Activated T-cell treated with anti-CD3 and anti-CD28 coated beads for 1 hour (primary cell): ENCODE measurements around the gene MAEA.

ENCODE experiments used
- DNase-seq: peaks from one replicate; pipeline ENCODE4 v3.0.0-alpha.2; 2020; ENCODE audit warnings: low read depth

The MAEA gene

DNA sequence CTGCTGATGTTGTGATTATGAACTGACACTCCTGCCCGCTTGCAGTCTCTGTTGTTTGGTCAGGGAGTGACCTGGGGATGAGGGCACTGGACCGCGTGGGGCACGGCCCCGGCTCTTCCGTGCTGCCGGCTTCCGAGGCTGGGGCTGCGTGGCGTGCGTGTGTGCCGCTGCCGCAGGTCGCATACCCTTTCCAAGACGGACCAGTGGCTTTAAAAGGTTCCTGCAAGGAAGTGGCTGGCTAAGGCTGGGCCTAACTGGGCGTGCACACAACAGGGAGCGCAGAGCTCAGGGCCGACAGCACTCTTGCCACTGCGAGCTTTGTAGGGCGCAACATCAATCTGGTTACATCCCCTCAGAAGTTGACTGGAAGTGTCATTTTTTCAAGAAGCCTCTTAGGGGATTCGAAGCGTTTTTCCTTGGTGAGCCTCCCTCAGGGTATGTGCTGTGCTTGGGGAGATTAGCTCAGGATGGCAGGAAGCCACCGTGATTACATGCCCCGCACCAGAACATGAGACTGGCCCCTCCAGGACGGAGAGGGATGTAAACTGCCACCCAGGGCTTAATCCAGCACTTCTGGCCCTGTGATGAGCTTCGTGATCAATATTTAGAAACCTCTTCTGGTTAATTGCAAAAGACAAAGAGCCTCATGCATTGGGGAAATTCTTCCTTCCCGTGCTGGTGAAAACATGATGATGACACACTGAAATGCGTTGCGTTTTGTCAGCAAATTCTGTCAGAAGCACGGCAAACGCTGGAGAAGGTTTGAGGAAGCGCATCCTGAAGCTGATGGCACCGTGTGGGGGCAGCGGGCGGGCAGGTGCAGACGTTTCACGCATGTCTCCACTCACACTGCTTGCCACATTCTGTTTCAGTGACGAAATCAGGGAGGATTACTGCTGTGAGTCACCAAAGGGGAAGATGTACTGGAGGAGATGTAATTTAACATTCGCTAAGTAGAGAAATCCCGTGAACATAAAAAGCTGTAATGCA, 11.1 kb downstream of the MAEA start:
- DNase-seq = no peak

DNA sequence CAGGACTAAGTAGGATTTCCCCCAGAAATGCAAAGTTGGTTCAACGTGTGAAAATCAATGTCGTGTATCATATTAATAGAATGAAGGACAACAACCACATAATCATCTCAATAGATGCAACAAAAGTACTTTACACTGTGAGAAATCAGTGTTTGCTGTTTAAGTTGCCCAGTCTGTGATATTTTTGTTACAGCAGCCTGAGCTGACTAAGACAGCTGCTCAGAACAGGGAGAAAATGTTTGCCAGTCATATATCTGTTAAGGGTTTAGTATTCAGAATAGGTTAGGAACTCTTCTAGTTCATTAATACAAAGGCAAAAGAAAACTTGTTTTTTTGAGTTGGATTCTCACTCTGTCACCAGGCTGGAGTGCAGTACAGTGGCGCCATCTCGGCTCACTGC, 12.5 kb downstream of the MAEA start:
- DNase-seq = no peak

DNA sequence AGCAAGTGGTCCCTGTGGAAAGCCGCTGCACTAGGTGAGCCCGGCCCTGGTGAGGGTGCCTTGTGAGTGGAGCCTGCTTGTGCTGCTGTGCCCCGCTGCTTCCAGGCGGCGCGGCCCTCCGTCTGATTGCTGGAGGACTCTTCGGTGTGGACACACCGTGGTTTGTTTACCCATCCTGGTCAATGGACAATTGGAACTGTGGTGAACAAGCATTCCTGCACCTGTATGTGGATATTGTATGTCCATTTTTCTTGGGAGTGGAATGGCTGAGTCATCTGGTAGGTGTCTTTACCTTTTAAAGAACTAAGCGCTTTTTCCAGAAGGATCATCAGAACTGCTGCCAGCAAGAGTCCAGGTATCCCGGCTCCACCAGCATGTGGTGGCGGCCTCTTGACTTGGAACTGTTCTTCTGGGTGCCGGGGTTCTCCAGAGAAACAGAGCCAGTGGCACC, 15.6 kb downstream of the MAEA start:
- no peak for DNase-seq

- no peak for DNase-seq
Observed at GRCh38 chr4:1305781-1306455, 16.2 kb downstream of the MAEA start.

DNA sequence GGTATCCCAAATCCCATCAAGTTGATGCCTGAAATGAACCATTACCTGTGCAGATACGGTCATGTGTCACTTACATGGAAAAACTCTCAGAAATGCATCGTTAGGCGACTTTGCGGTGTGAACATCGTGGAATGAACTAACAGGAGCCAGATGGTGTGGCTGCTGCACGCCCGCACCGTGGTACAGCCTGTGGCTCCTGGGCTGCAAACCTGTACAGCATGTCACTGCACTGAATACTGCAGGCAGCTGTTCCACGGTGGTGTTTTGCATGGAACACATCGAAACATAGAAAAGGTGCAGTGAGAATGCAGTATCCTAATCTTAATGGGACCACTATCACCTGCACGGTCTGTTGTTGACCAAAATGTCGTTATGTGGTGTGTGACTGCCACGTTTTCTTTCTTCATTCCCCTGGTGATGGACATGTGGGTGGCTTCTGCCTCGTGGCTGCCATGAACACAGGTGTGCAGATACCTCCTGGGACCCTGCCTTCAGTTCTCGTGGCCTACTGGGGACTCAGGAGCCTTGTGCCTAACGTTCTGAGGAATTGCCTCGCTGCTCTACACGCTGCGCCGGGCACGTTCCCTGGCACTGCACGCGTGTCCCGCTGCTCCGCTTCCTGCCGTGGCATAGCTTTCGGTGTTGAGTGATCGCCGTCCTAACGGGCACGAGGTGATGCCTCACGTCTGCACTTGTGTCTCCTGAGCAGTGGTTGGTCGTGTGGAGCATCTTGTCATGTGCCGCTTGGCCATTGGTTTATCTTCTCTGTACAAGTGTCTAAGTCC, 18.5 kb downstream of the MAEA start:
- no peak for DNase-seq

- DNase-seq = peak; percentile 24
Observed at GRCh38 chr4:1309261-1310010, 19.7 kb downstream of the MAEA start.

DNA sequence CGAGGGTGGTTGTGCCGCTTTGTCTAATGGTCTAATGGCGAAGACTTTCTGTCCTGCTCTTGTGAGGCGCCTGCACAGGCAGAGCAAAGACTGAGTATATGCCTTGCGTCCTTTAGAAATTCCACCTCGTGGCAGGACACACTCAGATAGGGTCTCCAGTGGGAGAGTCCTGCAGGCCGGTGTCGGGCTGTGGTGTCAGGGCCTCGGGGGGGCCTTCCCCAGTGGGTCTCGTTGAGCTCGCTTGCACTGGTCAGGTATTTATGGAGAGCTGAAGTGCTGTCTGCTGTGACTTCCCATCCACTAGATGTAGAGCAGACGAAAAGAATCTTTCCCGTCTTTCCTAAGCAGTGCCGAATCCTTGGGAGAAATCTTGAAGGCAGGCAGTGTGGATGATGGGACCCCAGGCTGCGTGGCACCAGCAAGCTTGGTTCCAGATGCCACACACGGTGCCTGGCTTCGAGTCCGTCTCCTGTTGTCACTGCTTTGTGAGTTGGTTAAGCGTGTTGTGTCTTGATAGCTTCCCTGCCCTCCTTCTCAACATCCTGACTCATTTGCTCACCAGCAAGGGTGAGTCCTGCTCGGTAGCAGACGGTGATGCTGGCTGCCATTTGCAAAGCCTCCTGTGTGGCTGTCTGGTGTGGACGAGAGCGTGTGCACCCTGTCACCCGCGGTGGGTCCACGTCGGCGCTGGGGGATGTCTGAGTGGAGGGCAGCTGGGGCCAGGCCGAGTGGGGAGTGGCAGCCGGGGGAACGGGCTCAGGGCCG, 20.5 kb downstream of the MAEA start:
- no peak for DNase-seq

DNA sequence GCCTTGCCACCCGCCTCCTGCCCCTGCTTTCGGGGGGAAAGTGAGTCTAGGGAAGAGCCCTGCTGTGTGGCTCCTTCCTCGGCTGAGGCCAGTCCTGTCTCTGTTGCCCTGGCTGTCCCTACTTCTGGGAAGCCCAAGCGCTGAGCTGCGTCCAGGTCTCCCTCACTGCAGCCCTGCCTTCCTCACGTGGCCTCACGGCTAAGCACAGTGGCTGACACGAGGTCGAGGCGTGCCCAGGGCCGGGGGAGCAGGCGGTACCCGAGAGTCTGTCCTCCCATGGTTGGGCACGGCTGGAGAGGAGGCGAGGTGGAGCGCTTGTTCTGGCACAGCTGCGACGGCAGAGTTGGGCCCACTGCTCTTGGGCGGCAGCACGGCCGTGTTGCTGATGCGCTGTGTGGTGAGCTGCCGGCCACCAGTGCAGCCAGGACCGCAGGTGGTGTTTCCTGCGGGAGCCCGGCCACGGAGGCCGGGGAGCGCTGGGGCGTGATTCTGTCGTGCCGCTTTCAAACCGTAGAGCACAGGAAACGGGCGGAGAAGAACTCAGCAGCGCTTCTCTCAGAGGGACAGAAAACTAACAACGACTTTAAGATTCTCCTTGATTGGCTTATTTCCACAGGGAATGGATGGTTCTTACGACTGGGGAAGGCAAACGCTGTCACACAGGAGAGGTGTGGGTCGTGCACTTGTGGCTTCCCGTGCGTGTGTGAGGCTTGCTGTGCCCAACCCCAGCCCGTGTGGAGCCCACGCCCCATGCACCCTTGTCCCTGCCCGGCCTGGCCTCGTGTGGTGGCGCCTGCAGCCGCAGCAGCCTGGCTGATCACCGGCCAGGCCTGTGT, 21.3 kb downstream of the MAEA start:
- DNase-seq = no peak

DNA sequence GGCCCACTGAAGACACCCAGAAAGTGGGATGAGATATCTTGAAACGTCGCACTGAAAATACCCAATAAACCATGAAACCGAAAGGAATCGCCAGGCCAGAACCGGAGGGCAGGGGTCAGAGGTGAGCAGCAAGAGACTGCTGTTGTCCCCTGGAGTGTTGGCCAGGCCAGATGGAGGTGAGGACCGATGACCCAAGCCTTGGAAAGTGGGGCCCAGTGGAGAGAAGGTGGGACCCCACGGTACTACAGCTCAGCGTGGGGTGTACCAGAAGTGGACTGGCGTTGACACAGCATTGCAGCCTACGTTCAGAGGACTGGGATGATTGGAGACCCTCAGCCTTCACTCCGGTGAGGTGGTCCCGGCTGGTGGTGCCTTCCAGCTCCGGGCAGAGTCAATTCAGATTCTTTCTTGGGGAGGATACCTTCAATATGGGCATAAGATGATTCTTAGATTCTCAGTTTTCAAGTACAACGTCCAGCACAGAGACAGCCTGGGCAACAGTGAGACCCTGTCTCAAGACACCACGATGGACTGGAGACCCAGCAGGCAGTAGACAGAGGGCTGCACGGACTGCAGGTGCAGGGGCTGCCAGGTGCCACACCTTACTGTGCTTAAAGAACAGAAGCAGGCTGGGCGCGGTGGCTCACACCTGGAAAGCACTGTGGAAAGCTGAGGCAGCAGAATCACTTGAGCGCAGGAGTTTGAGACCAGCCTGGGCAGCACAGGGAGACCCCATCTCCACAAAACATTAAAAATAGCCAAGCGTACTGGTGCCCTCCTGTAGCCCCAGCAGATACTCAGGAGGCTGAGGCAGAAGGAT, 23.3 kb downstream of the MAEA start:
- DNase-seq = no peak

DNA sequence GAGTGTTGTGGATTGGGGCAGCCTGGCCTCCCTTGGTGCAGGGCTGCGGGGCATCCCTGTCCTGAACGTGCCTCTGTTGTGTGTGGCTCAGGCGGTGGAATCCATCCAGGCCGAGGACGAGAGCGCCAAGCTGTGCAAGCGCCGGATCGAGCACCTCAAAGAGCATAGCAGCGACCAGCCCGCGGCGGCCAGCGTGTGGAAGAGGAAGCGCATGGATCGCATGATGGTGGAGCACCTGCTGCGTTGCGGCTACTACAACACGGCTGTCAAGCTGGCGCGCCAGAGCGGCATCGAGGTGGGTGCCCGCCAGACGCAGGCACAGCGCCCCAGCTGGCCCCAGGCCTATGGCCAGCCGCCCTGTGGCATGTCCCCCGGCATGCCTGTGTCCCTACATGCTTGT, 25.6 kb downstream of the MAEA start:
- no peak for DNase-seq

DNA sequence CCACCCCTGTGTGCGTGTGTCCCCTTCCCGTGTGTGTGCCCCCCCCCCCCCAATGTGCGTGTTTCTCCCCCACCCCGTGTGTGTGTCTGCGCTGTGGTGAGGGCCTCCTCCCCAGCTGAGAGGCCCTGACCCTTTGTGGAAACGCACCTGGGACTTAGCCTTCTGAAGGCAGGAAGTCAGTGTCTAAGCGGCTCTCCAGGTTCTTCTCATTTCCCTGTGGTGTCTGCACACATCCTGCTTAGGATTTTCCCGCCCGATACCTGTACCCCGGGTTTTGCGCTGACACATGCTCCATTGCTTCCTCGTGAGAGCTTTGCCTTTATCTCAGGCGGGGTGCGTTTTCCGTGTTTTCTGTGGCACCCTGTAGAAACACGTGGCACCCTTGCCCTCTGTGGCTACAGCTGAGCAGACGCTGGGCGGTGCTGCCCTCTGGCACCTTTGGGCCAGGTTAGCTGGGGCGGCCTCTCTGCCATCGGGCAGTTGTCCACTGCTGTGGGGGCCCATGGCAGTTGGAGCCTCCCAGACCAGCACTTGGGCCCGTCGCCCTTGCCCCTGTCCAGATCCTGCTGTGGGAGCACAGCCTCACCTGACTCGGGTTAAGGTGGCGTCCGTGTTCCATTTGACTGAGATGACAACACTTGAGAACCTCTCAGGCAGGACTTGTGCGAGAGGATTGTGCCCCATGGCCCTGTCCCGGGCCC, 26.3 kb downstream of the MAEA start:
- no peak for DNase-seq

DNA sequence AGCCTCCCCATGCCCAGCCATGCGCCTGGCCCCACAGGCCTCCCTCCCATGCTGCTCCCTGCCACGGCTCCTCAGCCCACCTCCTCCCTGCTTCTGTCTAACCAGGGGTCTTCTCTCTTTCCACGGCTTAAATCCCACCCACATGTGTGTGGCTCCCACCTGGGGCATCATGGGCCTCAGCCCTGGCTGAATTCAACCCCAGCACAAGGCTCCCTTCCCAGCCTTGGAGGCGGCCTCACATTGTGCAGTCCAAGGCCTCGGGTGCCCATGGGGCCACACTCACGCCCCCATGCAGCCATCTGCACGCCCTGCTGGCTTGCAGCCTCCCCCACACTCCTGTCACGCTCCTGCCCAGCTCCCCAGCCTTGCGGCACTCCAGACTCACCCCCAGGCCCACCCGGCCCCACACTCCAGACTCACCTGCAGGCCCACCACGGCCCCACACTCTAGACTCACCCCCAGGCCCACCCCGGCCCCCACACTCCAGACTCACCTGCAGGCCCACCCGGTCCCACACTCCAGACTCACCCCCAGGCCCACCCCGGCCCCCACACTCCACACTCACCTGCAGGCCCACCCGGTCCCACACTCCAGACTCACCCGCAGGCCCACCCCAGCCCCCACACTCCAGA, 27.0 kb downstream of the MAEA start:
- DNase-seq = no peak

DNA sequence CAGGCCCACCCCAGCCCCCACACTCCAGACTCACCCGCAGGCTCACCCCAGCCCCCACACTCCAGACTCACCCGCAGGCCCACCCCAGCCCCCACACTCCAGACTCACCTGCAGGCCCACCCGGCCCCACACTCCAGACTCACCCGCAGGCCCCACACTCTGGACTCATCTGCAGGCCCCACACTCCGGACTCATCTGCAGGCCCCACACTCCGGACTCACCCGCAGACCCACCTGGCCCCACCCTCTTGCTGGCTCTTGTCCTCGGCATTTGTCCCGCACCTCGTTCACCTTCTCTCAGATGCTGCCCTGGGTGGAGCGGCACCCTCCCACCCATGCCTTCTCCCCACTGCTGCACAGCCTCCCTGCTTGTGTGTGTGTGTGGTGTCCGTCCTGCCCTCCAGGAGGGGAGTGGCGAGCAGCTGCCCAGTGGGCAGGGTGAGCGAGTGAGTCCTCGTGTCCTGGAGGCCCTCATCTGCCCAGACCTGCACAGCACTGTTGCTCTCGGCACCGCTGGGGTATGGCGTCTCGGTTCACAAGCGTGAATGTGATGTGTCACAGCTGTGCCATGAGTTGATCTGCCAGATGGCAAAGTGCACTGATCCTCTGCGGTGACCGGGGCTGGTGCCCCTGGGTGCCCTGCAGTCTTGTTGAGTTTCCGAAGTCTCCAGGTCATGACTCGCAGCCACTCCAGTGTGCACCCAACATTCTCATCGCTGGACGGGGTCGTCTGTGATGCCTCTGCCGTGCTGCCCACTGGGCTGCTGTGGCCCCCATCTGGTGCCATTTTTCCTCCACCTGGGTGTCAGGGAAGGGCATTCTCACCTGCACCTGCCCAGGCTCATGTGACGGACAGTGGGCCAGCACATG, 27.7 kb downstream of the MAEA start:
- DNase-seq = no peak

- no peak for DNase-seq
Observed at GRCh38 chr4:1318046-1318375, 28.3 kb downstream of the MAEA start.

GRCh38 chr4:1318488-1319213, 29.0 kb downstream of the MAEA start:
- DNase-seq = peak; percentile 29

DNA sequence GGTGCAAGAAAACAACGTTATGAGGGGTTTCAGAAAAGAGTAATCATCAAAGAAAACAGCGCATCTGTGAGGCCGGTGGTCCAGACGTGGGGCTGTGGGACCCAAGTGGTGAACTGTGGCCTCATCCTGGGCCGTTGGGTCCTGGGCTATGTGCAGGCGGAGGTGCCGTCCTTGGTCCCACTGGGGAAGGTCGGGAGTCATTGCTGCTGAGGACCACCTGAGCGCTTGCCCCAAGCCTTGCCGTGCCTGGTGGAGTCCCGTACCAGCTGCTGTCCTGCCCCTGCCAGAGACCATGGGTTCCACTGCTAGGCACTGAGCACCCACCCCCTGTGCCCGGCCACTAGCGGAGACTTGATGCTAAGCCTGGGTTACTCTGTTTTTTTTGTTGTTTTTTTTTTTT, 31.8 kb downstream of the MAEA start:
- DNase-seq = no peak
